PFSK-1 (cell line): Measurements from ENCODE around the gene OGFOD3.

Experiments
- POLR2AphosphoS5 ChIP-seq: IDR thresholded peaks from 2 replicates; pipeline ENCODE4 v1.6.1; 2012; ENCODE audit warnings: low read depth, mild to moderate bottlenecking, control low read depth, low read length, moderate library complexity
- REST ChIP-seq, 2 experiments: IDR thresholded peaks; 2 replicates each; pipeline versions ENCODE4 v1.6.1 to v1.8.0; 2011 to 2012; ENCODE audit warnings: low read depth in 2 of 2, low read length in 2 of 2, control low read depth in 1 of 2, inconsistent platforms in 1 of 2, mild to moderate bottlenecking in 1 of 2, moderate library complexity in 1 of 2; ENCODE audit not compliant: insufficient read depth in 1 of 2
- SIN3A ChIP-seq: IDR thresholded peaks from 2 replicates; pipeline ENCODE4 v1.6.1; 2012; ENCODE audit warnings: mild to moderate bottlenecking, low read length, moderate library complexity, borderline replicate concordance; ENCODE audit not compliant: insufficient read depth

- TF ChIP-seq REST (IDR thresholded peaks at IDR 0.05; ENCODE audit: insufficient read depth in 1 of 2, low read depth in 2 of 2, low read length in 2 of 2) (no peak), POLR2AphosphoS5 (no peak), SIN3A (no peak)
Observed at GRCh38 chr17:82444284-82444893, 26.0 kb upstream of the OGFOD3 start.
